Duodenal mucosa (tissue), 2 donors: ENCODE data around the gene EXOC7.

Experiments
- H3K27ac ChIP-seq: one replicate; pipeline ENCODE4 v1.7.0; 2013; ENCODE audit warnings: low read depth, low read length
- H3K27me3 ChIP-seq, 2 donors: one replicate each; pipeline ENCODE4 v1.7.0; 2013; ENCODE audit warnings: low read length in 2 of 2, control low read depth in 1 of 2; ENCODE audit not compliant: insufficient read depth in 2 of 2, control insufficient read depth in 1 of 2
- H3K36me3 ChIP-seq, 2 donors: one replicate each; pipeline ENCODE4 v1.7.0; 2013; ENCODE audit warnings: low read length in 2 of 2, control low read depth in 1 of 2; ENCODE audit not compliant: insufficient read depth in 2 of 2, control insufficient read depth in 1 of 2
- H3K4me1 ChIP-seq, 2 donors: one replicate each; pipeline ENCODE4 v1.7.0; 2013; ENCODE audit warnings: low read length in 2 of 2, control low read depth in 1 of 2; ENCODE audit not compliant: insufficient read depth in 2 of 2, control insufficient read depth in 1 of 2
- H3K4me3 ChIP-seq, 2 donors: one replicate each; pipeline ENCODE4 v1.7.0; 2013; ENCODE audit warnings: low read length in 2 of 2, low read depth in 1 of 2
- H3K9ac ChIP-seq, 2 donors: one replicate each; pipeline ENCODE4 v1.7.0; 2013; ENCODE audit warnings: low read length in 2 of 2, low read depth in 1 of 2
- H3K9me3 ChIP-seq, 2 donors: one replicate each; pipeline ENCODE4 v1.7.0; 2013; ENCODE audit warnings: low read length in 2 of 2, control low read depth in 1 of 2; ENCODE audit not compliant: control insufficient read depth in 1 of 2

EXOC7 gene

DNA sequence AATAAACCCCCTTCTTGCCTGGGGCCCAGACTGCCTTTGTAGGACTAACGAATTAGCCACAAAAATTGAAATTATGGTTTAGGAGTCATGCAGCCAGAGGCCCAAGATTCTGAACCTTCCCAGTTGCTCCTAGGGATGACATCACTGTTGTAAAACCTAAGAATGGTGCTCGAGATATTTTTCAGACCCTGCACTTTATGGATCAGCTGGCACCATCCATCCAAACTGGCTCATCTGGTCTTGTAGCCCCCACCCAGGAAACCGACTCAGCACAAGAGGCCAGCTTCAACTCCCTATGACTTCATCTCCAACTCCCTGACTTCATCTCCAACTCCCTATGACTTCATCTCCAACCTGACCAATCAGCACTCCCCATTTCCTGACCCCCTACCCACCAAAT is 65.5 kb downstream of the EXOC7 start:
- H3K36me3 ChIP-seq: peaks cover 33 to 53% of the 10 kb centered on the region in 2 donors
- no peak overlapping the region for H3K4me3 ChIP-seq
- H3K27ac ChIP-seq: no peak overlapping the region

DNA sequence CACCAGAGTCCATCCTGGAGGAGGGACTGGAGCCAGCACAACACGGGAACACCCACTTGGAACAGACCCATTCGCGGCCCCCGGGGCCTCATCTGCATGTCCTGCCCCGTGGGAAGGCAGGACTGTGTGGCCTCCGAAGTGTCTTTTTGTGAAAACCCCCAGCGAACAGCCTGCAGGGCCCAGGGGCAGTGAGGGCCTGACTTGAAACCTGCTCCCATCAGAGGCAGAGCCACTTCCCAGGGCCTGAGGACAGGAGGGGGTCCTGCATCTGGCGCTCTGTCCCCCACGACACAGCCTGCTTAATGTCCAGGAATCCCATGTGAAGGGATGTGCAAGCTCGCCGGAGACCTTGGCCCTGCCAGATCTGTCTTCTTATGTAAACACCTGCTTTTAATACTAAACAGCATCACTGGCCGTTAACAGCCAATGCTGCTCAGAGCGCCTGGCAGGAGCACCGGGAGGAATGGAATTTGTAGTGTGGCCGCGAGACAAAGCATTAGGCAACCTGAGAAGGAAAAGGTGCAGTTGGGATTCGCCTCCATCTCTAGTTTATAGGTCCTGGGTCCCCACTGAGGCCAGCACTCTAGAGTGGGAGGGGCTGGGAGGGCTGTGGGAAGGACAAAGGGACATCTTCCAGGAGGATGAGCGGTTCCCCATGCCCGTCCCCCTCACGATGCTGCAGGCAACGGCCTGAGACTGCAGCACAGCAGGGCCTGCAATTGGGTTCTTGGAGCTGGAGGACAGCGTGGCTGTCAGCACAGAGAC is 66.9 kb downstream of the EXOC7 start:
- Histone ChIP-seq H3K9me3 (no peaks in the 10 kb centered on the region), H3K4me3 (no peak overlapping the region), H3K4me1 (peaks cover 7 to 8% of the 10 kb centered on the region in 2 donors), H3K36me3 (peaks cover 29 to 41% of the 10 kb centered on the region in 2 donors), H3K9ac (no peak overlapping the region), H3K27ac (no peak overlapping the region), H3K27me3 (no peaks in the 10 kb centered on the region)

More for the DNA sequence above, 65.5 kb downstream of the EXOC7 start:
- Histone ChIP-seq H3K9me3 (no peaks in the 10 kb centered on the region), H3K9ac (no peak overlapping the region), H3K27me3 (no peaks in the 10 kb centered on the region), H3K4me1 (no peaks in the 10 kb centered on the region)

DNA sequence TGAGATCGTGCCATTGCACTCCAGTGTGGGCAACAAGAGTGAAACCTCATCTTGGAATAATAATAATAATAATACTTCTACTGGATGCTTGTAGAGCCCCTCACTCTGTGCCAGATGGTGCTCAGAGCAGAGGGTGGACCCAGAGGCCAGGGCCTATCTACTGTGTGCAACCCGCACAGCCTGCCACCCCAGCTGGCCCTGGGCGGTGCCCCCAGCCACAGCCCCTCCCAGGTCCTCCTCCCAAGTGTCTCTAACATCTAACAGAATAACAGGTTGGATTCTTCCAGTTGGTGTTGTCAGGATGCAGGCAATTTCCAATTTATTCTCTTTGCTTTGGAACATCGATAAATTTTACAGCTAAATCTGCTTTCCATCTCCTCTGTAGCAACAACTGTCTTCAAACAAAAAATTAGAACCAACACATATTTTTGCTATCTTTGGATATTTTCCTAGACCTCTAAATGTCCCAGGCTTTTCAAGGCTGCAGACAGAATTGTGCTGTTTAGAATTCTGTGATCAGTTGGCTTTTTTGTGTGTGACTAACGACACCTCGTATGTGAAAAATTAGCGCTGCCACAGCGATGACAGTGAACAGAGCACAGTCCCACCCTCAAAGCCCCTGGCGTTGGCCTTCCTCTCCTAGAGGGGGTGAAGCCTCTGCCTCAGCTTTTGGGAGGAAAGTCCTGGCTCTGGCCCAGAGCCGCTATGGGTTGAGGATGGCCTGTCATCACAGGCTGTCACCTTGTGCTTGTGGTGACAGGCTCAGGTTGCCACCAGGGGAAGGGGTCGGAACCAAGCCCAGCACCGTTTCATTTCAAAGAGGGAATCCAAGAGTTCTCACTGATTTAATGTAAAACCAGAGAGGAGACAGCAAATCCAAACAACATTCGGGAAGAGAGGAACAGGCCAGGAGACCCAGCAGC is 68.9 kb downstream of the EXOC7 start:
- peaks cover 17 to 21% of the 10 kb centered on the region in 2 donors for H3K36me3 ChIP-seq
- H3K27ac ChIP-seq: no peak overlapping the region
- H3K9me3 ChIP-seq: no peaks in the 10 kb centered on the region
- H3K9ac ChIP-seq: no peak overlapping the region
- peaks cover 10 to 11% of the 10 kb centered on the region in 2 donors for H3K4me1 ChIP-seq
- H3K4me3 ChIP-seq: no peak overlapping the region
- H3K27me3 ChIP-seq: no peaks in the 10 kb centered on the region

DNA sequence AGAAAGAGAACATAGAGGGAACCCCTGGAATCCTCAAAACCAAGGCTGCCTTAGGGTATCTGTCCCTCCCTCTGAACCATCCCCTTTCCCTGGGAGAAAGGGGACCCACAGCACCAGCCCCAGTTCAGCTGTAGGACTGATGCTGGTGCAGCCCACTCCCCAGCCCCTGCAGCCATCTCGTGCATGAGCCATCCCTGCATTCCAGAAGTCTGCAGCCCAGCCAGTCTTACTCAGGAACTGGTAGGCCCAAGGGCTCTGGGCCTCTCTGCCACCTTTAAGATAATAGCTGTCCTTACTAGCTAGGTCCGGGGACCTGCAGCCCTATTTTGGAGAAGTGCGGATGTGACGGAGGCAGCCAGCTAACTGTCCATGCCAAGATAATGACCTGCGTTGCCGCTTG is 70.4 kb downstream of the EXOC7 start:
- peaks cover 1 to 6% of the 10 kb centered on the region in 2 donors for H3K36me3 ChIP-seq
- no peak overlapping the region for H3K27ac ChIP-seq
- no peak overlapping the region for H3K9ac ChIP-seq
- H3K27me3 ChIP-seq: peaks cover 0 to 3% of the 10 kb centered on the region in 2 donors
- no peaks in the 10 kb centered on the region for H3K9me3 ChIP-seq
- no peak overlapping the region for H3K4me3 ChIP-seq
- peaks cover 13 to 21% of the 10 kb centered on the region in 2 donors for H3K4me1 ChIP-seq

DNA sequence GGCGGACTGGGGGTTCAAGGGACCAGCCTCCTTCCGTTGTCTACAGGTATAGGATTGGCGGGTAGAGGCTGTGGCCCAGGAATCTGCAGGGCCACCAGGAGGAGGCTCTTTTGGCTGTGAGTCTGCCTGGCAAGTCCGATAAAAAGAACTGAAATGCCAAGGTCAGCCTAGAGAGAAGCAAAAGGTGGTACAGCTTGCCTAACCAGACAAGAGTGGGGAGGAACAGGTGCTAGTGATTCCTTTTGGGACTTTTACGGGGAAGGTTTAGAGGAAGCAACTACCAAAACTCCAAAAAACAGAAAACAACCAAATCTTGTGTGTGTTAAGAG is 70.8 kb downstream of the EXOC7 start:
- no peak overlapping the region for H3K4me3 ChIP-seq
- no peaks in the 10 kb centered on the region for H3K9me3 ChIP-seq
- H3K27ac ChIP-seq: no peak overlapping the region

DNA sequence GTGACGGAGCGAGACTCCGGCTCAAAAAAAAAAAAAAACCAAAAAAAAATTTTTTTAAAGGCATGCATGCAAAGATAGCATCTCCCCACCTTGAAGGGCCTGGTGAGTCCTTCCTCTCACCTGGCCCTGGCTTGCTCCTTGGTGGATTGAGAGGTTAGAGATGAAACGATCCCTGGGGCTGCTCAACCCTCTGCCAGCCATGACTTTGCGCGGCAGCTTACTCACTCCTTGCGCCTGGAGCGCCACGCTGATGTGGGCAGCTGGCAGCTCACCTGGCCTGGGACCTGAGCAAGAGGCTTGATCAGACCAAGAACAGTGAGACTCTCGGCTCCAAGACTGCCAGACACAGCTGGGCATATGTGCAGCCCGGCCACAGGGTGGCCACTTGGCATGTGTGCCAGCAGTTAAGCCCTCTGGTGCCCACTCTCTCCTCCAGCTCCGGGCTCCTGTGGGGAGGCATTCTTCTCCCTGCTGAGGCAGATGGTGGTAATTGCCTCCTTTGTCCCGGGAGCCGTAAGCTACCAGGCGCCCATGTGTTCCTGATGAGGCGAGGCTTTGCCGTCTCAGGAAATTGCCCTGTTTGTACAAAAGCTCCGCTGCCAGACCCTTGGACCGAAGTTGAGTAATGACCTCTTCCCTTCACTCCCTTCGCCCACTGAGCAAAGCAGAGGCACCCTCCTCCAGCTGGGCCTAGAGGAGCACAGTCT is 71.4 kb downstream of the EXOC7 start:
- Histone ChIP-seq H3K9ac (no peak overlapping the region), H3K4me3 (no peak overlapping the region), H3K9me3 (no peaks in the 10 kb centered on the region), H3K27ac (no peak overlapping the region), H3K27me3 (peaks cover 0 to 3% of the 10 kb centered on the region in 2 donors), H3K4me1 (peaks cover 13 to 27% of the 10 kb centered on the region in 2 donors), H3K36me3 (peaks cover 0 to 4% of the 10 kb centered on the region in 2 donors)

More for the DNA sequence above, 70.8 kb downstream of the EXOC7 start:
- peaks cover 0 to 3% of the 10 kb centered on the region in 2 donors for H3K27me3 ChIP-seq
- no peak overlapping the region for H3K9ac ChIP-seq
- peaks cover 0 to 4% of the 10 kb centered on the region in 2 donors for H3K36me3 ChIP-seq
- H3K4me1 ChIP-seq: peaks cover 13 to 23% of the 10 kb centered on the region in 2 donors
